Measurements from ENCODE around the gene GDF7.

GDF7 gene

GRCh38 chr2:20687260-20687832, 20.4 kb downstream of the GDF7 start:
- H3K27me3 ChIP-seq (ENCODE audit: control insufficient read depth in 1 of 2, insufficient read depth in 2 of 2, low read length in 2 of 2) = no peaks in the 10 kb centered on the region
- peaks cover 5 to 24% of the 10 kb centered on the region in 2 donors for H3K36me3 ChIP-seq (ENCODE audit: control insufficient read depth in 2 of 2, insufficient read depth in 2 of 2, low read length in 2 of 2)
- no peak overlapping the region for H3K27ac ChIP-seq (ENCODE audit: low read length)
- no peaks in the 10 kb centered on the region for H3K4me1 ChIP-seq (ENCODE audit: control insufficient read depth, insufficient read depth, low read length)
- H3K9ac ChIP-seq (ENCODE audit: low read length in 2 of 2) = no peak overlapping the region
- H3K4me3 ChIP-seq (ENCODE audit: low read length in 2 of 2) = no peak overlapping the region
- no peaks in the 10 kb centered on the region for H3K9me3 ChIP-seq (ENCODE audit: control insufficient read depth in 2 of 2, low read length in 2 of 2)

GRCh38 chr2:20689428-20690264, 22.7 kb downstream of the GDF7 start:
- H3K36me3 ChIP-seq (ENCODE audit: control insufficient read depth in 2 of 2, insufficient read depth in 2 of 2, low read length in 2 of 2) = peaks cover 5 to 19% of the 10 kb centered on the region in 2 donors
- no peak overlapping the region for H3K9ac ChIP-seq (ENCODE audit: low read length in 2 of 2)
- no peaks in the 10 kb centered on the region for H3K27me3 ChIP-seq (ENCODE audit: control insufficient read depth in 1 of 2, insufficient read depth in 2 of 2, low read length in 2 of 2)
- H3K4me3 ChIP-seq (ENCODE audit: low read length in 2 of 2) = no peak overlapping the region
- no peaks in the 10 kb centered on the region for H3K4me1 ChIP-seq (ENCODE audit: control insufficient read depth, insufficient read depth, low read length)
- H3K9me3 ChIP-seq (ENCODE audit: control insufficient read depth in 2 of 2, low read length in 2 of 2) = no peaks in the 10 kb centered on the region
- H3K27ac ChIP-seq (ENCODE audit: low read length) = no peak overlapping the region

- no peak overlapping the region for H3K27ac ChIP-seq (ENCODE audit: low read length)
- H3K9ac ChIP-seq (ENCODE audit: low read length in 2 of 2) = no peak overlapping the region
- no peaks in the 10 kb centered on the region for H3K9me3 ChIP-seq (ENCODE audit: control insufficient read depth in 2 of 2, low read length in 2 of 2)
- H3K4me1 ChIP-seq (ENCODE audit: control insufficient read depth, insufficient read depth, low read length) = no peaks in the 10 kb centered on the region
- no peak overlapping the region for H3K4me3 ChIP-seq (ENCODE audit: low read length in 2 of 2)
- H3K27me3 ChIP-seq (ENCODE audit: control insufficient read depth in 1 of 2, insufficient read depth in 2 of 2, low read length in 2 of 2) = no peaks in the 10 kb centered on the region
- H3K36me3 ChIP-seq (ENCODE audit: control insufficient read depth in 2 of 2, insufficient read depth in 2 of 2, low read length in 2 of 2) = peaks cover 2 to 23% of the 10 kb centered on the region in 2 donors
These were observed 24.3 kb downstream of the GDF7 start for GRCh38 chr2:20691076-20691734.

- Histone ChIP-seq H3K9me3 (ENCODE audit: control insufficient read depth in 2 of 2, low read length in 2 of 2) (no peaks in the 10 kb centered on the region), H3K27ac (ENCODE audit: low read length) (no peak overlapping the region), H3K4me3 (ENCODE audit: low read length in 2 of 2) (no peak overlapping the region), H3K9ac (ENCODE audit: low read length in 2 of 2) (no peak overlapping the region), H3K36me3 (ENCODE audit: control insufficient read depth in 2 of 2, insufficient read depth in 2 of 2, low read length in 2 of 2) (peaks cover 0 to 15% of the 10 kb centered on the region in 2 donors), H3K4me1 (ENCODE audit: control insufficient read depth, insufficient read depth, low read length) (no peaks in the 10 kb centered on the region), H3K27me3 (ENCODE audit: control insufficient read depth in 1 of 2, insufficient read depth in 2 of 2, low read length in 2 of 2) (no peaks in the 10 kb centered on the region)
These were observed 25.1 kb downstream of the GDF7 start for GRCh38 chr2:20692081-20692480.

GRCh38 chr2:20693317-20693716, 26.4 kb downstream of the GDF7 start:
- Histone ChIP-seq H3K27me3 (ENCODE audit: control insufficient read depth in 1 of 2, insufficient read depth in 2 of 2, low read length in 2 of 2) (no peaks in the 10 kb centered on the region), H3K9me3 (ENCODE audit: control insufficient read depth in 2 of 2, low read length in 2 of 2) (no peaks in the 10 kb centered on the region), H3K36me3 (ENCODE audit: control insufficient read depth in 2 of 2, insufficient read depth in 2 of 2, low read length in 2 of 2) (peaks cover 0 to 12% of the 10 kb centered on the region in 2 donors), H3K9ac (ENCODE audit: low read length in 2 of 2) (no peak overlapping the region), H3K4me3 (ENCODE audit: low read length in 2 of 2) (no peak overlapping the region), H3K27ac (ENCODE audit: low read length) (no peak overlapping the region), H3K4me1 (ENCODE audit: control insufficient read depth, insufficient read depth, low read length) (no peaks in the 10 kb centered on the region)

- H3K27me3 ChIP-seq (ENCODE audit: control insufficient read depth in 1 of 2, insufficient read depth in 2 of 2, low read length in 2 of 2) = no peaks in the 10 kb centered on the region
- H3K27ac ChIP-seq (ENCODE audit: low read length) = no peak overlapping the region
- peaks cover 0 to 11% of the 10 kb centered on the region in 2 donors for H3K36me3 ChIP-seq (ENCODE audit: control insufficient read depth in 2 of 2, insufficient read depth in 2 of 2, low read length in 2 of 2)
- H3K4me3 ChIP-seq (ENCODE audit: low read length in 2 of 2) = no peak overlapping the region
- H3K4me1 ChIP-seq (ENCODE audit: control insufficient read depth, insufficient read depth, low read length) = no peaks in the 10 kb centered on the region
- no peak overlapping the region for H3K9ac ChIP-seq (ENCODE audit: low read length in 2 of 2)
- no peaks in the 10 kb centered on the region for H3K9me3 ChIP-seq (ENCODE audit: control insufficient read depth in 2 of 2, low read length in 2 of 2)
These were observed 29.4 kb downstream of the GDF7 start for GRCh38 chr2:20696366-20696765.

- Histone ChIP-seq H3K4me3 (ENCODE audit: low read length in 2 of 2) (no peak overlapping the region), H3K27me3 (ENCODE audit: control insufficient read depth in 1 of 2, insufficient read depth in 2 of 2, low read length in 2 of 2) (no peaks in the 10 kb centered on the region), H3K36me3 (ENCODE audit: control insufficient read depth in 2 of 2, insufficient read depth in 2 of 2, low read length in 2 of 2) (peaks cover 0 to 11% of the 10 kb centered on the region in 2 donors), H3K9me3 (ENCODE audit: control insufficient read depth in 2 of 2, low read length in 2 of 2) (no peaks in the 10 kb centered on the region), H3K4me1 (ENCODE audit: control insufficient read depth, insufficient read depth, low read length) (no peaks in the 10 kb centered on the region), H3K9ac (ENCODE audit: low read length in 2 of 2) (no peak overlapping the region), H3K27ac (ENCODE audit: low read length) (no peak overlapping the region)
These were observed 30.5 kb downstream of the GDF7 start for GRCh38 chr2:20697322-20697934.

- Histone ChIP-seq H3K4me1 (ENCODE audit: control insufficient read depth, insufficient read depth, low read length) (no peaks in the 10 kb centered on the region), H3K27ac (ENCODE audit: low read length) (no peak overlapping the region), H3K9ac (ENCODE audit: low read length in 2 of 2) (no peak overlapping the region), H3K4me3 (ENCODE audit: low read length in 2 of 2) (no peak overlapping the region), H3K27me3 (ENCODE audit: control insufficient read depth in 1 of 2, insufficient read depth in 2 of 2, low read length in 2 of 2) (no peaks in the 10 kb centered on the region), H3K36me3 (ENCODE audit: control insufficient read depth in 2 of 2, insufficient read depth in 2 of 2, low read length in 2 of 2) (peaks cover 0 to 7% of the 10 kb centered on the region in 2 donors), H3K9me3 (ENCODE audit: control insufficient read depth in 2 of 2, low read length in 2 of 2) (no peaks in the 10 kb centered on the region)
These were observed 32.1 kb downstream of the GDF7 start for GRCh38 chr2:20698916-20699613.

GRCh38 chr2:20702563-20702962, 35.6 kb downstream of the GDF7 start:
- H3K36me3 ChIP-seq (ENCODE audit: control insufficient read depth in 2 of 2, insufficient read depth in 2 of 2, low read length in 2 of 2) = no peaks in the 10 kb centered on the region
- H3K27me3 ChIP-seq (ENCODE audit: control insufficient read depth in 1 of 2, insufficient read depth in 2 of 2, low read length in 2 of 2) = no peaks in the 10 kb centered on the region
- H3K9me3 ChIP-seq (ENCODE audit: control insufficient read depth in 2 of 2, low read length in 2 of 2) = no peaks in the 10 kb centered on the region
- H3K4me3 ChIP-seq (ENCODE audit: low read length in 2 of 2) = no peak overlapping the region
- no peak overlapping the region for H3K27ac ChIP-seq (ENCODE audit: low read length)
- H3K9ac ChIP-seq (ENCODE audit: low read length in 2 of 2) = no peak overlapping the region
- H3K4me1 ChIP-seq (ENCODE audit: control insufficient read depth, insufficient read depth, low read length) = no peaks in the 10 kb centered on the region

GRCh38 chr2:20704886-20705285, 37.9 kb downstream of the GDF7 start:
- Histone ChIP-seq H3K9ac (ENCODE audit: low read length in 2 of 2) (no peak overlapping the region), H3K36me3 (ENCODE audit: control insufficient read depth in 2 of 2, insufficient read depth in 2 of 2, low read length in 2 of 2) (no peaks in the 10 kb centered on the region), H3K9me3 (ENCODE audit: control insufficient read depth in 2 of 2, low read length in 2 of 2) (no peaks in the 10 kb centered on the region), H3K27ac (ENCODE audit: low read length) (no peak overlapping the region), H3K4me3 (ENCODE audit: low read length in 2 of 2) (no peak overlapping the region), H3K27me3 (ENCODE audit: control insufficient read depth in 1 of 2, insufficient read depth in 2 of 2, low read length in 2 of 2) (no peaks in the 10 kb centered on the region), H3K4me1 (ENCODE audit: control insufficient read depth, insufficient read depth, low read length) (no peaks in the 10 kb centered on the region)
